ENCODE results near the gene PGGT1B.

The PGGT1B gene

GRCh38 chr5:115262321-115263077 lies at the start of gene PGGT1B:
Gene PGGT1B, minus strand, starts transcription at chr5:115262877. Its CDS starts 26 bp downstream, at chr5:115262851.
- peaks cover 0 to 9% of the 10 kb centered on the region in 2 donors for H3K36me3 ChIP-seq (ENCODE audit: control insufficient read depth in 2 of 2, insufficient read depth in 2 of 2, low read length in 2 of 2)
- H3K4me1 ChIP-seq (ENCODE audit: control insufficient read depth in 2 of 2, insufficient read depth in 2 of 2, low read length in 2 of 2), result peaks cover 8 to 11% of the 10 kb centered on the region in 2 donors
- peak within 1 kb of the TSS; percentile 91 to 92 for H3K27ac ChIP-seq (ENCODE audit: low read depth in 2 of 2, low read length in 2 of 2)
- H3K9ac ChIP-seq (ENCODE audit: low read depth in 1 of 2, low read length in 2 of 2), result peak within 1 kb of the TSS; percentile 91
- no peaks in the 10 kb centered on the region for H3K27me3 ChIP-seq (ENCODE audit: control insufficient read depth in 2 of 2, insufficient read depth in 2 of 2, low read length in 2 of 2)
- no peaks in the 10 kb centered on the region for H3K9me3 ChIP-seq (ENCODE audit: control insufficient read depth in 2 of 2, low read length in 2 of 2)
- peak within 1 kb of the TSS; percentile 93 to 95 for H3K4me3 ChIP-seq (ENCODE audit: low read length in 2 of 2)

- no peak overlapping the region for H3K9ac ChIP-seq (ENCODE audit: low read depth in 1 of 2, low read length in 2 of 2)
- peaks cover 6 to 8% of the 10 kb centered on the region in 2 donors for H3K4me1 ChIP-seq (ENCODE audit: control insufficient read depth in 2 of 2, insufficient read depth in 2 of 2, low read length in 2 of 2)
- no peaks in the 10 kb centered on the region for H3K27me3 ChIP-seq (ENCODE audit: control insufficient read depth in 2 of 2, insufficient read depth in 2 of 2, low read length in 2 of 2)
- no peaks in the 10 kb centered on the region for H3K9me3 ChIP-seq (ENCODE audit: control insufficient read depth in 2 of 2, low read length in 2 of 2)
- H3K4me3 ChIP-seq (ENCODE audit: low read length in 2 of 2), result no peak overlapping the region
- H3K36me3 ChIP-seq (ENCODE audit: control insufficient read depth in 2 of 2, insufficient read depth in 2 of 2, low read length in 2 of 2), result no peaks in the 10 kb centered on the region
- H3K27ac ChIP-seq (ENCODE audit: low read depth in 2 of 2, low read length in 2 of 2), result no peak overlapping the region
Measured at GRCh38 chr5:115309751-115310370, 47.2 kb upstream of the PGGT1B start.

GRCh38 chr5:115308815-115309214 lies 46.1 kb upstream of the PGGT1B start:
- no peaks in the 10 kb centered on the region for H3K9me3 ChIP-seq (ENCODE audit: control insufficient read depth in 2 of 2, low read length in 2 of 2)
- no peak overlapping the region for H3K4me3 ChIP-seq (ENCODE audit: low read length in 2 of 2)

GRCh38 chr5:115306011-115306536 lies 43.4 kb upstream of the PGGT1B start:
- Histone ChIP-seq H3K36me3 (ENCODE audit: control insufficient read depth in 2 of 2, insufficient read depth in 2 of 2, low read length in 2 of 2) (no peaks in the 10 kb centered on the region), H3K9ac (ENCODE audit: low read depth in 1 of 2, low read length in 2 of 2) (peak overlapping the region in 1 of 2 donors; percentile 3), H3K27ac (ENCODE audit: low read depth in 2 of 2, low read length in 2 of 2) (peak overlapping the region; percentile 28 to 61), H3K4me3 (ENCODE audit: low read length in 2 of 2) (peak overlapping the region in 1 of 2 donors; percentile 6), H3K9me3 (ENCODE audit: control insufficient read depth in 2 of 2, low read length in 2 of 2) (no peaks in the 10 kb centered on the region), H3K27me3 (ENCODE audit: control insufficient read depth in 2 of 2, insufficient read depth in 2 of 2, low read length in 2 of 2) (peaks cover 0 to 1% of the 10 kb centered on the region in 2 donors), H3K4me1 (ENCODE audit: control insufficient read depth in 2 of 2, insufficient read depth in 2 of 2, low read length in 2 of 2) (peaks cover 6 to 8% of the 10 kb centered on the region in 2 donors)

More at GRCh38 chr5:115308815-115309214, 46.1 kb upstream of the PGGT1B start:
- H3K4me1 ChIP-seq (ENCODE audit: control insufficient read depth in 2 of 2, insufficient read depth in 2 of 2, low read length in 2 of 2), result peaks cover 6 to 8% of the 10 kb centered on the region in 2 donors
- no peaks in the 10 kb centered on the region for H3K36me3 ChIP-seq (ENCODE audit: control insufficient read depth in 2 of 2, insufficient read depth in 2 of 2, low read length in 2 of 2)
- no peaks in the 10 kb centered on the region for H3K27me3 ChIP-seq (ENCODE audit: control insufficient read depth in 2 of 2, insufficient read depth in 2 of 2, low read length in 2 of 2)
- no peak overlapping the region for H3K27ac ChIP-seq (ENCODE audit: low read depth in 2 of 2, low read length in 2 of 2)
- no peak overlapping the region for H3K9ac ChIP-seq (ENCODE audit: low read depth in 1 of 2, low read length in 2 of 2)

GRCh38 chr5:115304496-115304895 lies 41.8 kb upstream of the PGGT1B start:
- Histone ChIP-seq H3K27ac (ENCODE audit: low read depth in 2 of 2, low read length in 2 of 2) (no peak overlapping the region), H3K9ac (ENCODE audit: low read depth in 1 of 2, low read length in 2 of 2) (no peak overlapping the region), H3K4me3 (ENCODE audit: low read length in 2 of 2) (no peak overlapping the region), H3K9me3 (ENCODE audit: control insufficient read depth in 2 of 2, low read length in 2 of 2) (no peaks in the 10 kb centered on the region), H3K27me3 (ENCODE audit: control insufficient read depth in 2 of 2, insufficient read depth in 2 of 2, low read length in 2 of 2) (peaks cover 0 to 1% of the 10 kb centered on the region in 2 donors), H3K4me1 (ENCODE audit: control insufficient read depth in 2 of 2, insufficient read depth in 2 of 2, low read length in 2 of 2) (peaks cover 6 to 8% of the 10 kb centered on the region in 2 donors), H3K36me3 (ENCODE audit: control insufficient read depth in 2 of 2, insufficient read depth in 2 of 2, low read length in 2 of 2) (no peaks in the 10 kb centered on the region)

GRCh38 chr5:115298811-115299210 lies 36.1 kb upstream of the PGGT1B start:
- Histone ChIP-seq H3K9ac (ENCODE audit: low read depth in 1 of 2, low read length in 2 of 2) (no peak overlapping the region), H3K4me3 (ENCODE audit: low read length in 2 of 2) (no peak overlapping the region), H3K4me1 (ENCODE audit: control insufficient read depth in 2 of 2, insufficient read depth in 2 of 2, low read length in 2 of 2) (peaks cover 0 to 6% of the 10 kb centered on the region in 2 donors), H3K27ac (ENCODE audit: low read depth in 2 of 2, low read length in 2 of 2) (no peak overlapping the region), H3K9me3 (ENCODE audit: control insufficient read depth in 2 of 2, low read length in 2 of 2) (no peaks in the 10 kb centered on the region), H3K27me3 (ENCODE audit: control insufficient read depth in 2 of 2, insufficient read depth in 2 of 2, low read length in 2 of 2) (peaks cover 0 to 1% of the 10 kb centered on the region in 2 donors), H3K36me3 (ENCODE audit: control insufficient read depth in 2 of 2, insufficient read depth in 2 of 2, low read length in 2 of 2) (no peaks in the 10 kb centered on the region)

GRCh38 chr5:115297031-115297430 lies 34.4 kb upstream of the PGGT1B start:
- H3K4me3 ChIP-seq (ENCODE audit: low read length in 2 of 2), result peak overlapping the region; percentile 19 to 53
- peak overlapping the region in 1 of 2 donors; percentile 41 for H3K27ac ChIP-seq (ENCODE audit: low read depth in 2 of 2, low read length in 2 of 2)
- H3K27me3 ChIP-seq (ENCODE audit: control insufficient read depth in 2 of 2, insufficient read depth in 2 of 2, low read length in 2 of 2), result no peaks in the 10 kb centered on the region
- no peaks in the 10 kb centered on the region for H3K9me3 ChIP-seq (ENCODE audit: control insufficient read depth in 2 of 2, low read length in 2 of 2)
- H3K36me3 ChIP-seq (ENCODE audit: control insufficient read depth in 2 of 2, insufficient read depth in 2 of 2, low read length in 2 of 2), result no peaks in the 10 kb centered on the region
- H3K4me1 ChIP-seq (ENCODE audit: control insufficient read depth in 2 of 2, insufficient read depth in 2 of 2, low read length in 2 of 2), result peaks cover 0 to 6% of the 10 kb centered on the region in 2 donors
- H3K9ac ChIP-seq (ENCODE audit: low read depth in 1 of 2, low read length in 2 of 2), result no peak overlapping the region

- Histone ChIP-seq H3K9ac (ENCODE audit: low read depth in 1 of 2, low read length in 2 of 2) (peak within 1 kb of the TSS; percentile 64 to 83), H3K27ac (ENCODE audit: low read depth in 2 of 2, low read length in 2 of 2) (peak within 1 kb of the TSS; percentile 88), H3K36me3 (ENCODE audit: control insufficient read depth in 2 of 2, insufficient read depth in 2 of 2, low read length in 2 of 2) (no peaks in the 10 kb centered on the region), H3K4me3 (ENCODE audit: low read length in 2 of 2) (peak within 1 kb of the TSS; percentile 79 to 80), H3K9me3 (ENCODE audit: control insufficient read depth in 2 of 2, low read length in 2 of 2) (no peaks in the 10 kb centered on the region), H3K27me3 (ENCODE audit: control insufficient read depth in 2 of 2, insufficient read depth in 2 of 2, low read length in 2 of 2) (no peaks in the 10 kb centered on the region), H3K4me1 (ENCODE audit: control insufficient read depth in 2 of 2, insufficient read depth in 2 of 2, low read length in 2 of 2) (peaks cover 0 to 6% of the 10 kb centered on the region in 2 donors)
Measured at GRCh38 chr5:115296124-115297022, 33.7 kb upstream of the PGGT1B start, which contains the start of gene CCDC112. Gene CCDC112, minus strand, starts transcription at chr5:115296654. Its CDS starts 111 bp downstream, at chr5:115296543.

GRCh38 chr5:115295777-115296123 lies 33.1 kb upstream of the PGGT1B start:
- Histone ChIP-seq H3K36me3 (ENCODE audit: control insufficient read depth in 2 of 2, insufficient read depth in 2 of 2, low read length in 2 of 2) (no peaks in the 10 kb centered on the region), H3K4me1 (ENCODE audit: control insufficient read depth in 2 of 2, insufficient read depth in 2 of 2, low read length in 2 of 2) (peaks cover 0 to 6% of the 10 kb centered on the region in 2 donors), H3K4me3 (ENCODE audit: low read length in 2 of 2) (peak overlapping the region; percentile 79 to 80), H3K27ac (ENCODE audit: low read depth in 2 of 2, low read length in 2 of 2) (peak overlapping the region; percentile 88), H3K9ac (ENCODE audit: low read depth in 1 of 2, low read length in 2 of 2) (peak overlapping the region; percentile 64 to 83), H3K27me3 (ENCODE audit: control insufficient read depth in 2 of 2, insufficient read depth in 2 of 2, low read length in 2 of 2) (no peaks in the 10 kb centered on the region), H3K9me3 (ENCODE audit: control insufficient read depth in 2 of 2, low read length in 2 of 2) (no peaks in the 10 kb centered on the region)

Data from mucosa of rectum (tissue), 2 donors.